H9 (cell line): ENCODE results near the gene NEK11. TPM values are rescaled to one million over a fixed set of nuclear protein-coding genes. Genes with fewer than 3 reads are reported as not detected.

Experiments used
- DNase-seq: peaks from one replicate; pipeline ENCODE4 v3.0.0-alpha.2; 2017
- H2AFZ ChIP-seq: one replicate; pipeline ENCODE4 v1.6.1; 2013; ENCODE audit warnings: mild to moderate bottlenecking, low read length, control low read depth, moderate library complexity
- H2AK5ac ChIP-seq: 2 replicates; pipeline ENCODE4 v1.6.1; 2013; ENCODE audit warnings: low read length, control low read depth, mixed read lengths; ENCODE audit not compliant: insufficient read length
- H2BK120ac ChIP-seq: one replicate; pipeline ENCODE4 v1.6.1; 2013; ENCODE audit warnings: low read depth, mild to moderate bottlenecking, low read length, control low read depth, inconsistent platforms; ENCODE audit not compliant: poor library complexity, severe bottlenecking
- H2BK12ac ChIP-seq: 2 replicates; pipeline ENCODE4 v1.6.1; 2013; ENCODE audit warnings: low read length, control low read depth, mixed read lengths, low read depth; ENCODE audit not compliant: insufficient read length
- H2BK15ac ChIP-seq: 2 replicates; pipeline ENCODE4 v1.6.1; 2013; ENCODE audit warnings: low read depth, low read length, control low read depth
- H2BK20ac ChIP-seq: one replicate; pipeline ENCODE4 v1.6.1; 2013; ENCODE audit warnings: low read depth, mild to moderate bottlenecking, low read length, control low read depth, inconsistent platforms; ENCODE audit not compliant: poor library complexity, severe bottlenecking
- H2BK5ac ChIP-seq: 2 replicates; pipeline ENCODE4 v1.6.1; 2013; ENCODE audit warnings: low read length, control low read depth, mixed read lengths; ENCODE audit not compliant: insufficient read length
- H3K14ac ChIP-seq: 2 replicates; pipeline ENCODE4 v1.6.1; 2013; ENCODE audit warnings: low read length, control low read depth; ENCODE audit not compliant: insufficient read depth
- H3K18ac ChIP-seq: 2 replicates; pipeline ENCODE4 v1.6.1; 2013; ENCODE audit warnings: low read depth, mild to moderate bottlenecking, mixed read lengths, low read length, control low read depth; ENCODE audit not compliant: insufficient read length
- H3K23ac ChIP-seq: 2 replicates; pipeline ENCODE4 v1.6.1; 2013; ENCODE audit warnings: low read length, control low read depth, mixed read lengths, low read depth; ENCODE audit not compliant: insufficient read length
- H3K23me2 ChIP-seq: 2 replicates; pipeline ENCODE4 v1.6.1; 2013; ENCODE audit warnings: low read depth, mild to moderate bottlenecking, mixed read lengths, low read length, control low read depth; ENCODE audit not compliant: insufficient read length, poor library complexity, severe bottlenecking
- H3K27ac ChIP-seq: 2 replicates; pipeline ENCODE4 v1.5.1; 2013; ENCODE audit warnings: low read length, control low read depth, mixed read lengths, low read depth; ENCODE audit not compliant: insufficient read length
- H3K27me3 ChIP-seq: 2 replicates; pipeline ENCODE4 v1.6.1; 2013; ENCODE audit warnings: low read length, control low read depth, inconsistent platforms; ENCODE audit not compliant: insufficient read depth
- H3K4ac ChIP-seq: 2 replicates; pipeline ENCODE4 v1.6.1; 2013; ENCODE audit warnings: low read depth, mild to moderate bottlenecking, control low read depth, inconsistent platforms, low read length, moderate library complexity
- H3K4me1 ChIP-seq: 2 replicates; pipeline ENCODE4 v1.6.1; 2013; ENCODE audit warnings: low read length, control low read depth, inconsistent platforms; ENCODE audit not compliant: insufficient read depth
- H3K4me2 ChIP-seq: 2 replicates; pipeline ENCODE4 v1.6.1; 2013; ENCODE audit warnings: low read length, control low read depth, mixed read lengths; ENCODE audit not compliant: insufficient read length, insufficient read depth
- H3K56ac ChIP-seq: 2 replicates; pipeline ENCODE4 v1.6.1; 2013; ENCODE audit warnings: low read depth, mild to moderate bottlenecking, mixed read lengths, low read length, control low read depth; ENCODE audit not compliant: insufficient read length
- H3K79me1 ChIP-seq: 2 replicates; pipeline ENCODE4 v1.6.1; 2013; ENCODE audit warnings: low read depth, mild to moderate bottlenecking, moderate library complexity, low read length, control low read depth, inconsistent platforms; ENCODE audit not compliant: insufficient read depth, poor library complexity, severe bottlenecking
- H3K79me2 ChIP-seq: 2 replicates; pipeline ENCODE4 v1.6.1; 2013; ENCODE audit warnings: low read length, control low read depth, inconsistent platforms; ENCODE audit not compliant: insufficient read depth
- H3K9ac ChIP-seq: 2 replicates; pipeline ENCODE4 v1.6.1; 2013; ENCODE audit warnings: low read length, control low read depth, mixed read lengths; ENCODE audit not compliant: insufficient read length; ENCODE audit errors: extremely low read depth
- H3K9me3 ChIP-seq: one replicate; pipeline ENCODE4 v1.6.1; 2013; ENCODE audit warnings: low read depth, low read length, inconsistent platforms; ENCODE audit not compliant: control insufficient read depth
- H3T11ph ChIP-seq: one replicate; pipeline ENCODE4 v1.6.1; 2013; ENCODE audit warnings: mild to moderate bottlenecking, low read length, control low read depth, inconsistent platforms
- H4K20me1 ChIP-seq: one replicate; pipeline ENCODE4 v1.6.1; 2013; ENCODE audit not compliant: control insufficient read depth, insufficient read length, insufficient read depth
- H4K5ac ChIP-seq: 2 replicates; pipeline ENCODE4 v1.6.1; 2013; ENCODE audit warnings: low read depth, mild to moderate bottlenecking, mixed read lengths, low read length, control low read depth; ENCODE audit not compliant: insufficient read length
- H4K8ac ChIP-seq: replicated peaks from 2 replicates; pipeline ENCODE4 v1.6.1; 2013; ENCODE audit warnings: low read length, control low read depth, mixed read lengths, low read depth; ENCODE audit not compliant: insufficient read length
- H4K91ac ChIP-seq: 2 replicates; pipeline ENCODE4 v1.6.1; 2013; ENCODE audit warnings: low read depth, mild to moderate bottlenecking, moderate library complexity, mixed read lengths, low read length, control low read depth; ENCODE audit not compliant: insufficient read length
- H3K27ac Mint-ChIP-seq, 3 experiments: 2 replicates in 2 of 3; 3 replicates in 1 of 3; pipeline ENCODE4 v1.8.0; 2020 to 2021; ENCODE audit warnings: mixed read lengths in 3 of 3, mild to moderate bottlenecking in 1 of 3, moderate library complexity in 1 of 3
- H3K27me3 Mint-ChIP-seq: 2 replicates; pipeline ENCODE4 v1.8.0; 2021; ENCODE audit warnings: low read depth, mild to moderate bottlenecking, moderate library complexity, mixed read lengths
- H3K36me3 Mint-ChIP-seq, 3 experiments: 2 replicates in 2 of 3; 3 replicates in 1 of 3; pipeline ENCODE4 v1.8.0; 2020 to 2021; ENCODE audit warnings: low read depth in 3 of 3, mixed read lengths in 3 of 3; ENCODE audit not compliant: insufficient read depth in 1 of 3
- H3K4me1 Mint-ChIP-seq, 2 experiments: 2 replicates each; pipeline ENCODE4 v1.8.0; 2020; ENCODE audit warnings: mixed read lengths in 2 of 2
- H3K4me3 Mint-ChIP-seq, 2 experiments: 2 replicates in 1 of 2; 3 replicates in 1 of 2; pipeline ENCODE4 v1.8.0; 2020 to 2021; ENCODE audit warnings: mild to moderate bottlenecking in 2 of 2, mixed read lengths in 2 of 2, moderate library complexity in 1 of 2
- H3K9me3 Mint-ChIP-seq, 2 experiments: 2 replicates in 1 of 2; 3 replicates in 1 of 2; pipeline ENCODE4 v1.8.0; 2020; ENCODE audit warnings: mild to moderate bottlenecking in 2 of 2, mixed read lengths in 2 of 2, moderate library complexity in 1 of 2
- WGBS: extraction: QIAGEN DNeasy Blood & Tissue Kit; methylation state at CpG from one replicate; pipeline ENCODE4 v1.1.7; 2013; ENCODE audit warnings: missing lambda C conversion rate, low lambda C conversion rate, mixed read lengths; ENCODE audit not compliant: insufficient read length; ENCODE audit errors: extremely low coverage; 5-methylcytosine and 5-hydroxymethylcytosine counted together
- total RNA-seq: library from RNA; stranded (reverse); gene quantifications from 2 replicates; pipeline ENCODE4 v1.2.1, GENCODE V29; 2021
- TF ChIP-seq, protein P1 (sequence below): fragments of 200-600 bp; sonication (generic); conservative IDR thresholded peaks from 3 replicates; pipeline ENCODE4 v1.8.0; 2021; ENCODE audit warnings: antibody characterized with exemption, mild to moderate bottlenecking

NEK11 gene
- total RNA-seq, 1 experiment from 2014 or later, result 2.5 TPM

- Histone ChIP-seq H3K23ac (no peak overlapping the region), H3K79me2 (no peaks in the 10 kb centered on the region), H4K91ac (no peak overlapping the region), H3K14ac (no peak overlapping the region), H2BK120ac (no peak overlapping the region), H3K4me2 (no peak overlapping the region), H3K4ac (no peak overlapping the region), H3K79me1 (no peaks in the 10 kb centered on the region), H3K27ac (no peak overlapping the region), H3T11ph (no peak overlapping the region), H4K20me1 (no peaks in the 10 kb centered on the region), H3K18ac (no peak overlapping the region), H2BK5ac (no peak overlapping the region), H4K5ac (no peak overlapping the region), H2BK15ac (no peak overlapping the region), H3K9ac (no peak overlapping the region), H3K27me3 (no peaks in the 10 kb centered on the region), H3K56ac (no peak overlapping the region), H2BK12ac (no peak overlapping the region), H3K9me3 (no peaks in the 10 kb centered on the region), H3K4me1 (peaks cover 7% of the 10 kb centered on the region; the same call in 1 of the 2 replicates), H2BK20ac (no peak overlapping the region), H3K23me2 (no peaks in the 10 kb centered on the region), H2AFZ (no peak overlapping the region), H4K8ac (no peak overlapping the region), H2AK5ac (no peak overlapping the region)
- peaks cover 22 to 32% of the 10 kb centered on the region in 2 experiments for H3K4me1 Mint-ChIP-seq
- H3K27me3 Mint-ChIP-seq, result no peaks in the 10 kb centered on the region
- no peaks in the 10 kb centered on the region for H3K36me3 Mint-ChIP-seq
- TF ChIP-seq, protein P1, sequence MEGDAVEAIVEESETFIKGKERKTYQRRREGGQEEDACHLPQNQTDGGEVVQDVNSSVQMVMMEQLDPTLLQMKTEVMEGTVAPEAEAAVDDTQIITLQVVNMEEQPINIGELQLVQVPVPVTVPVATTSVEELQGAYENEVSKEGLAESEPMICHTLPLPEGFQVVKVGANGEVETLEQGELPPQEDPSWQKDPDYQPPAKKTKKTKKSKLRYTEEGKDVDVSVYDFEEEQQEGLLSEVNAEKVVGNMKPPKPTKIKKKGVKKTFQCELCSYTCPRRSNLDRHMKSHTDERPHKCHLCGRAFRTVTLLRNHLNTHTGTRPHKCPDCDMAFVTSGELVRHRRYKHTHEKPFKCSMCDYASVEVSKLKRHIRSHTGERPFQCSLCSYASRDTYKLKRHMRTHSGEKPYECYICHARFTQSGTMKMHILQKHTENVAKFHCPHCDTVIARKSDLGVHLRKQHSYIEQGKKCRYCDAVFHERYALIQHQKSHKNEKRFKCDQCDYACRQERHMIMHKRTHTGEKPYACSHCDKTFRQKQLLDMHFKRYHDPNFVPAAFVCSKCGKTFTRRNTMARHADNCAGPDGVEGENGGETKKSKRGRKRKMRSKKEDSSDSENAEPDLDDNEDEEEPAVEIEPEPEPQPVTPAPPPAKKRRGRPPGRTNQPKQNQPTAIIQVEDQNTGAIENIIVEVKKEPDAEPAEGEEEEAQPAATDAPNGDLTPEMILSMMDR, result no peak
- H3K9me3 Mint-ChIP-seq, result no peaks in the 10 kb centered on the region
- peak overlapping the region; percentile 34 to 92 (median 75); a peak in 5 of 7 replicates for H3K27ac Mint-ChIP-seq
- DNase-seq, result peak; percentile 67
- peak overlapping the region in 1 of 2 experiments; percentile 11; a peak in 2 of 5 replicates for H3K4me3 Mint-ChIP-seq
- no CpG with 5 or more reads among the region's 1 CpG for WGBS
Observed at GRCh38 chr3:131077904-131078303, 51.2 kb downstream of the NEK11 start.
